GM06990 (cell line): ENCODE measurements around the gene PHKG2.
A peak's percentile ranks its signal among the peaks of the same experiment; 100 is the strongest.

ENCODE experiments used
- DNase-seq: peaks from one replicate; pipeline ENCODE4 v3.0.0-alpha.2; 2011; ENCODE audit not compliant: insufficient read length; ENCODE audit errors: extremely low read depth
- H3K27me3 ChIP-seq: replicated peaks from 2 replicates; pipeline ENCODE4 v1.6.0; 2011; ENCODE audit warnings: low read length; ENCODE audit not compliant: control insufficient read depth, insufficient read depth
- H3K36me3 ChIP-seq: 2 replicates; pipeline ENCODE4 v1.5.1; 2011; ENCODE audit warnings: low read length; ENCODE audit not compliant: control insufficient read depth, insufficient read depth
- H3K4me3 ChIP-seq: replicated peaks from 2 replicates; pipeline ENCODE4 v1.5.1; 2011; ENCODE audit warnings: low read depth, mild to moderate bottlenecking, control low read depth, low read length
- CTCF ChIP-seq: IDR thresholded peaks from 2 replicates; pipeline ENCODE4 v1.5.1; 2011; ENCODE audit warnings: low read length, control low read depth, mild to moderate bottlenecking, inconsistent platforms; ENCODE audit not compliant: insufficient read depth, poor library complexity, severe bottlenecking

The PHKG2 gene

DNA sequence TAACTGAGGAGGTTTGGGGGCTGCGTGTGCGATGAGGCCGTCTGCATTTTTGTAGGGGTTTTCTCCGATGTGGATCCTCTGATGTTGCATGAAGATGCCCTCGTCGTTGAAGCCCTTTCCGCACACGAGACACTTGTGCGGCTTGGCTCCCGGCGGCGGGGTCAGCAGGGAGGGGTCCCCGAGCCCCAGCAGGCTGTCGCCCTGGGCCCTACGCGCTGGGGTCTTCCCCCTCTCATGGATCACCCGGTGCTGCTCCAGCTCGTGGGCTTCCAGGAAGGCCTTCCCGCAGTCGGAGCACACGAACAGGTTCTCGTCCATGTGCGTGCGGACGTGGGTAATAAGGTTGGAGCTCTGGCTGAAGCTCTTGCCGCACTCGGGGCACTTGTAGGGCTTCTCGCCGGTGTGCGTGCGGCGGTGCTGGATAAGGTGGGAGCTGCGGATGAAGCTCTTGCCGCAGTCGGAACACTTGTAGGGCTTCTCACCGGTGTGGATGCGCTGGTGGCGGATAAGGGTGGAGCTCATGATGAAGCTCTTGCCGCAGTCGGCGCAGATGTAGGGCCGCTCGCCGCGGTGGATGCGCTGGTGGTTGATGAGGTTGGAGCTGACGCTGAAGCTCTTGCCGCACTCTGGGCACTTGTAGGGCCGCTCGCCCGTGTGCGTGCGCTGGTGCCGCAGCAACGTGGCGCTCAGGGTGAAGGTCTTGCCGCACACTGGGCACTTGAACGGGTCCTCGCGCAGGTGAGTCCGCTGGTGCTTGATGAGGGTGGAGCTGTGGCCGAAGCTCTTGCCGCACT is 34.5 kb downstream of the PHKG2 start:
- H3K36me3 ChIP-seq = no peaks in the 10 kb centered on the region
- no peak overlapping the region for H3K4me3 ChIP-seq
- H3K27me3 ChIP-seq = no peaks in the 10 kb centered on the region
- no peak for DNase-seq
- no peak for TF ChIP-seq CTCF

- H3K4me3 ChIP-seq = no peak overlapping the region
- no peaks in the 10 kb centered on the region for H3K36me3 ChIP-seq
- TF ChIP-seq CTCF = no peak
- H3K27me3 ChIP-seq = no peaks in the 10 kb centered on the region
- DNase-seq = no peak
Measured at GRCh38 chr16:30783280-30784109, 35.3 kb downstream of the PHKG2 start.

- TF ChIP-seq CTCF = no peak
- Histone ChIP-seq H3K4me3 (no peak overlapping the region), H3K27me3 (no peaks in the 10 kb centered on the region), H3K36me3 (no peaks in the 10 kb centered on the region)
- DNase-seq = no peak
Measured at GRCh38 chr16:30784215-30784614, 36.0 kb downstream of the PHKG2 start.

GRCh38 chr16:30785126-30786106 is 37.2 kb downstream of the PHKG2 start:
- no peaks in the 10 kb centered on the region for H3K36me3 ChIP-seq
- DNase-seq = no peak
- no peak overlapping the region for H3K4me3 ChIP-seq
- no peak for TF ChIP-seq CTCF
- no peaks in the 10 kb centered on the region for H3K27me3 ChIP-seq

GRCh38 chr16:30786115-30786935 is 38.1 kb downstream of the PHKG2 start:
- Histone ChIP-seq H3K4me3 (peak overlapping the region; percentile 65), H3K36me3 (no peaks in the 10 kb centered on the region), H3K27me3 (no peaks in the 10 kb centered on the region)
- TF ChIP-seq CTCF = no peak
- no peak for DNase-seq
